Measurements from ENCODE around the gene CENPP.

The CENPP gene

DNA sequence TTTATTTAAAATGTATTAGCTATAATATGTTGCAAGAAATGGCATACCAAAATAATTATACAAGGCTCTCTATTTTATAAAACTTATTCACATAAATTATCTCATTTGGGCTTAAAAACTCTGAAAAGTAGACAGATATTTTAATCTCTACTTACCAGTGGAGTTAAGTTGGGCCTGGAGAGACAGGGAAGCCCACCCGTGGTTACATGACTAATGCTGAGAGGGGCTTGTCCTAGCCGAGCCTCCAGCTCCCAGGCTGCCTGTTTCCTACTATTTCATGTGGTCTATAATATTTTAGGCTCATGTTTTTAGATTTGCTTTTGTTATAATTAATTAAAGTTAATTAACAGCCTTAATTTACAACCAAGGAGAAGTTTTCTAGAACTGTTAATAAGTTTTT is 177.4 kb downstream of the CENPP start:
- in situ Hi-C loops (cut with MboI; ENCODE audit: low sequenced_read_pairs): no loop called here

DNA sequence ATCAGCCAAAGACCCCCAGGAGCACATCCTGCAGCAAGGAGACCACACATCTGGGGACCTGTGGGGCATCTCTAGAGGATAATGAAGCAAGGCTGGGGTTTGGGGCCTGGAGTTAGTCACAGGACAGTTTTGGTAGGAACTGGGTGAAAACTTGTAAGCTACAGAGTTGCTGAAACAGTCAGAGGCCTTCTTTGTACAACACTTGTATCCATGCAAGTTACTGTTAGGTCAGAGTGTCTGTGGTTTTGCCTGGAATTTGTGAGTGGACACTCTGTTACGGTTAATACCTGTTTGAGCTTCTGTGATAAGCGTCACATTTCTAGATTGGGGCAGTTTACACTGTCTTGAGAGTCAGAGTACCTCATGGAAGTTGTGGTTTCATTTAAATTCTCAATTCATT is 179.1 kb downstream of the CENPP start:
- in situ Hi-C loops (cut with MboI; ENCODE audit: low sequenced_read_pairs): no loop called here

DNA sequence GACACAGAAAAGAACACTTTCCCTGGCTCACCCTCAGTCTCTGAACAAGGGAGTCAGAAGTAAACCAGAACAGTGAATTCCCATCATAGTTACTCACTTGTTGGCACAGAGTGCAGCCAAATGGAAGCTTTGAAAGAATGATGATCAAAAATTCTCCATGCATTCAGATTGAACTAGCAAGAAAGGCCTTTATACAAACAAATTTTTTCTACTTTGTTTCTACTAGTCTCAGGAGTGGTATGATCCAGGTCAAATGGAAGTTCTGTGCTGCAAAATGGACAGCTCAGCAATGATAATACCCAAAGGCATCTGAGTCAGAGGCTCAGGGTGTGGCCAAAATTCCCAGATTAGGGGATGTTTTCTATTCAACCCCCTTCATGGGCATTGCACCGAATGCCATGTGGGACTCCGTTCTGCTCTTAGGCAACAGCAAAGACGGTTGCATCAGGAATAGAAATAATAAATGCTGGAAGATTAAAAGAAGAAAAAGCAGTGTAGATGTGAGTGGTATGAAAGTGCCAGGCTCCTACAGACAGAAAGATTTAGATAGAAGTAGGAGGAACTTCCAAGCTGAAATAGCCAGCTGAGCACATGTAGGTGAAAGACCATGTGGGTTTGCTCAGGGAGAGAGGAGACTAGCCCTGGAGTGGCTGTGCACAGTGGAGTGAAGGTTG is 180.6 kb downstream of the CENPP start:
- in situ Hi-C loops (cut with MboI; ENCODE audit: low sequenced_read_pairs): no loop called here

DNA sequence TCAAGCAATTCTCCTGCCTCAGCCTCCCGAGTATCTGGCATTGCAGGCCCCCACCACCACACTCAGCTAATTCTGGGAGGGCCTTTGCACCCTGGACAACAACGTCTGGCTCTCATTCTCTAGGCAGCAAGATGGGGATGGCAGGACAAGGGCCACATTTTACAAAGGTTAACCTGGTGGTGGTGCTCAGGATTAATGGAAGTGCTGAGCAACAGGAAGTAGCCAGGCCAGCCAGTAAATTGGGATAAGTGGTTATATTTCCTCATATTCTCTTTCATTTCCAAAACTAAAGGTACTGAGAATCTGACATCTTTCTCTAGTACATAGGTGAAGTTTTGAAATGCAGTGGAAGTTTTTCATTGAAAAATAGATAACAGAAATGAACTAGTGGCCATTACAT is 181.3 kb downstream of the CENPP start:
- in situ Hi-C loops (cut with MboI; ENCODE audit: low sequenced_read_pairs): no loop called here

DNA sequence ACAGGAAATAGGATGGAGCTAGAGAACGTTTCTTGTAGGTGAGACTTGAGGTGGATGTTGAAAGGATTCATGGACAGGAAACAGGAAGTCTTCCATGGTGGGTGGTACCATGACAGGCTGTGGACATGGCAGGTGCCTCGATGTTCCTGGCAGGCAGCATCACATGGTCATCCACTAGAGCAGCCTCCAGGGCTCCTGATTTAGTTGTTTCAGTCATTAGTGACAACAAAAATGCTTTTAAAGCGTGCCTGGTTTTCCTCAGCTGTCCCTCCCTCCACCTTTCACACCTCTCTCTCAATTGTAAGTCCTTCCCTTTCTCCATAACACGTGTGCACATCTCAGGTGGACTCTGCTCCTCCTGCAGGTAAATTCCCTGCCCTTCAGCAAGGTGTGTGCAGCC is 181.7 kb downstream of the CENPP start:
- in situ Hi-C loops (cut with MboI; ENCODE audit: low sequenced_read_pairs): no loop called here

DNA sequence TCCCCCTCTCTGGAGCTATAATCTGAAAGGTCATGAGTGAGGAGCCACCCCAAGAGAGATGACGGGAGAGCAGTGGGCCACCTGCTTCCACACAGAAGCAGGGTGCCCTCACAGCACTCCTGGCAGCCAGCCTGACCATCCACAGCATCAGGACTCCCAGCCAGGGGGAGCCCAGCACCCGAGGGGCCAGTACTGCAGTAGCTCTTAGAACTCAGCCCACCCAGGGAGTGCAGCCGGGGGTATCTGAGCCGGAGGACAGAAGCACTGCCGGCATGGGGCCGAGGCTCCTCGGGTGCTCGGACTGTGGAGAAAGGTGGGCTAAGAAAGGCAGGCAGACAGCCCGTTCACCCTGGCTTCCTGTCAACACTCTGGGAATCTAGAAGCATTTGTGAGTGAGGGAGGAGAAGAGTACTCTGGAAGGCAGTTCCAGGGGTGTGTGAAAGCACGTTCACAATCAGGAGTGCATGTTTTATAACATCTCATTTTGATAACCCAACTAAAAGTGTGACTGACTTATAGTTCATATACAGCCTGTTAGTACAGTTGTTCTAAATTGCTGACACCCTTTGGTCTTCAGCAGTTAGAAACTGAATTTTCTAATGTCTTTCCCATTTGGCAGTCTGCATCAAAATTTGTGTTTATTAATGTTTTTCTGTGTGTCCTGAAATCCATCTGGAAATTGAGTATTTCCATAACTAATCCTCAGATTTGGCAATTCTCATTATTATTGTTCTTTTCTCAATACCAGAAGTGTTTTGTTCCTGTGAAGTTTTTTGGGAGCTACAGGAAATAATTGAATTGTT is 182.5 kb downstream of the CENPP start:
- in situ Hi-C loops (cut with MboI; ENCODE audit: low sequenced_read_pairs): no loop called here

DNA sequence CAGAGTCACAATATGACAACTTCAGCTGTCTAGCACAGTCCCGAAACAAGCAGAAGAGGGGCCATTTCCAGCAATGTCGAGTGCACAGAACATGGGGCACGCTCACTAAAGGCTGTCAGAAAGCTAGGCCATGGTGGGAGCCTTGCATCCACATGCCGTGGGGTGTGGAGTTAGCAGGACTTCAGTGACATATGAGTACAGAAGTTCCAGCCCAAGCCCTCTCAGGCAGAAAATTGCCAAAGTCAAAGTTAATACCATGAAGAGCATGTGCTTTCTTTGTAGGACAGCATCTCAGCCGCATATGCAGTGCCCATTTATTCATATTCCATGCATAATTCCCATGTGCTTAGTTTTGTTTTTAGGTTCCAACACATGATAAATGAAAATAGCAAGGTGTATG is 183.3 kb downstream of the CENPP start:
- in situ Hi-C loops (cut with MboI; ENCODE audit: low sequenced_read_pairs): no loop called here

GRCh38 chr9:92510747-92511146 is 185.0 kb downstream of the CENPP start:
- in situ Hi-C loops (cut with MboI; ENCODE audit: low sequenced_read_pairs): no loop called here

- in situ Hi-C loops (cut with MboI; ENCODE audit: low sequenced_read_pairs): no loop called here
Observed at GRCh38 chr9:92512622-92513021, 186.9 kb downstream of the CENPP start.

- in situ Hi-C loops (cut with MboI; ENCODE audit: low sequenced_read_pairs): no loop called here
Observed at GRCh38 chr9:92513349-92513748, 187.6 kb downstream of the CENPP start.

GRCh38 chr9:92514635-92515034 is 188.9 kb downstream of the CENPP start:
- in situ Hi-C loops (cut with MboI; ENCODE audit: low sequenced_read_pairs): no loop called here

DNA sequence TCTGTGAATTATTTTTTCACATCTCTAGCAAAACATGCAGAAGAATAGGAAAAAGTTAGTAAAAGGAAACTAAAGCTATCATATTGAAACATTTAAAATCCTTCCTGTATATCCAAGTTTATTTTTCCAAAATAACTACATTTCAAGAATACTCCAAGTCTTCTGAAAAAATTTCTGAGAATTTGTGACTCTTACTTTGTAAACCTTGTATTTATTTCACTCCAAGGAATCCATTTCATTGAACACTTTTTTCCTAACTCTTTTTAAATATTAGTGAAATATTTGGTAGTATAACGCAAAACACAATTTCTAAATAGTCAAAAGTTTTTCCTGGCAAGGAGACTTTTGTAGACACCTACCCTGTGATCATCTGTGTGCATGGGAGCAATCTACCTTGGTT is 190.8 kb downstream of the CENPP start:
- in situ Hi-C loops (cut with MboI; ENCODE audit: low sequenced_read_pairs): no loop called here

GRCh38 chr9:92517046-92517445 is 191.3 kb downstream of the CENPP start:
- in situ Hi-C loops (cut with MboI; ENCODE audit: low sequenced_read_pairs): no loop called here

DNA sequence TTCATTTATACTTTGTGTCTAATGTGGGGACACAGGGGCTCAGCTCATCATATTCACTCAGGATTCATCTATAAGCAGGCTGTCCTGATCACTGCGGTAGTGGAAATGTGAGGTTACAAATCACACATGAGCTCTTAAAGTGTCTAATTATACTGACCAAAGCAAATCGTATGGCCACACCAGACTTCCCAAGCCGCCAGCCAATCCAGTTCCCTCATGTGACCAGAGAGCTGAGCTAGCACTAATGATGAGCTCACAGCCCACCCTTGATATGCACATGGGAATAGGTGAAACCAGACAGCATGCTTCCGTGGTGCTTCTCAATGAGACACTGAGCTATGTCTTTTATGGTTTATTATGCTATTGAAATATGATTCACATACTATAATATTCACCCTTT is 192.4 kb downstream of the CENPP start:
- in situ Hi-C loops (cut with MboI; ENCODE audit: low sequenced_read_pairs): no loop called here

DNA sequence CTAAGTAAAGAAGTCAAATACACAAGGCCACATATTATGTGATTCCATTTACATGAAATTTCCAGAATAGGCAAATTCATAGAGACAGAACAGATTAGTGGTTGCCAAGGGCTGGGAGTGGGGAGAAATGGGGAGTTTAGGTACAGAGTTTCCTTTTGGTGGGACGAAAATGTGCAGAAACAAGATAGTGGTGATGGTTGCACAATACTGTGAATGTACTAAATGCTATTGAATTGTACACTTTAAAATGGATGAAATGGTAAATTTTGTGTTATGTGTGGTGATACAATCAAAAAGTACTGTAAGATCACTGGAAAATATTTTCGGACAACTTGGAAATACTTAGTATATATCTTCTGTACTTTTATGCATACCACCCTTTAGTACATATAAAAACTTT is 195.1 kb downstream of the CENPP start:
- in situ Hi-C loops (cut with MboI; ENCODE audit: low sequenced_read_pairs): no loop called here

- in situ Hi-C loops (cut with MboI; ENCODE audit: low sequenced_read_pairs): no loop called here
Observed at GRCh38 chr9:92522983-92523970, 197.5 kb downstream of the CENPP start.

DNA sequence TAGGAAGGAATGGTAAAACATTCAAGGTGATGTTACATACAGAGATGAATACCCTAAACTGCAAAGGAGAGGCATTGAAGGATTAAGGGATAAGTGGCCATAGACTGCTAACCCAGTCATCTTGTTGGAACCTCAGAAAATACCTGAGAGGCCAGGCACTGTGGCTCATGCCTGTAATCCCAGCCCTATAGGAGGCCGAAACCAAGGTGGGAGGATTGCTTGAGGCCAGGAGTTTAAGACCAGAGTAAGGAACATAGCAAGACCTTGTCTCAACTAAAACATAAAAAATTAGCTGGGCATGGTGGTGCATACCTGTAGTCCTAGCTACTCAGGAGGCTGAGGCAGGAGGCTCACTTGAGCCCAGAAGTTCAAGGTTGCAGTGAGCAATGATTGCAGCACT is 199.1 kb downstream of the CENPP start:
- in situ Hi-C loops (cut with MboI; ENCODE audit: low sequenced_read_pairs): no loop called here

GRCh38 chr9:92525306-92525705 is 199.6 kb downstream of the CENPP start:
- in situ Hi-C loops (cut with MboI; ENCODE audit: low sequenced_read_pairs): no loop called here

GRCh38 chr9:92527291-92527828 is 201.6 kb downstream of the CENPP start:
- in situ Hi-C loops (cut with MboI; ENCODE audit: low sequenced_read_pairs): no loop called here

DNA sequence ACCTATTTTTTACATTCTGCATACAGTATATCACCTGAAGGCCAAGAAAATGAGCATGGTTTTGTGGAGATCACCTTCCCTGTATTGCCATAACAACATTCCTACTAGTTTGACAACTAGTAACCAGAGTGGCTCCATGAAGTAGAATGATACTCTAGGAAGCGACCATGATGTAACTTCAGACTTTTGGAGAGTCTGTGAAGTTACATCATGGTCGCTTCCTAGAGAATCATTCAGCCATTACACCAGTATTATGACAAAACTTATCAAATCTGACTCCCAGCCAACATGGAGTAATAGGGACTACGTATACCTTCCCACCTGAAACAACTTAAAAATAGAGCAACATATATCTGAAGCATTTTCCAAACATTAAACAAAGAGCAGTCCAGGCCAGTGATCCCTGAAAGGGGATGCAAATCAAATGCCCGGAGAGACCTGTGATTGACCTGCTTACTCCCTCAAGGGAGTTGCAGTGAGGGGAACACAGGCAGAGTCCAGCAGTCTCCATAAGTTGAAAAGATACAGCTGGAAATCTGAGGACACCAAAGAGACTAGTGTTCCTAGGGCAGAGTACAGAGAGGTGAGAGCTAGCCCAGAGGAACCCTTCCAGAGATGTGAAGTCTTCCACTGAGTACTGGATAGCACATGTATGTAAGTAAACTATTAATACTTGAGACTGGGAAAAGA is 202.2 kb downstream of the CENPP start:
- in situ Hi-C loops (cut with MboI; ENCODE audit: low sequenced_read_pairs): no loop called here

DNA sequence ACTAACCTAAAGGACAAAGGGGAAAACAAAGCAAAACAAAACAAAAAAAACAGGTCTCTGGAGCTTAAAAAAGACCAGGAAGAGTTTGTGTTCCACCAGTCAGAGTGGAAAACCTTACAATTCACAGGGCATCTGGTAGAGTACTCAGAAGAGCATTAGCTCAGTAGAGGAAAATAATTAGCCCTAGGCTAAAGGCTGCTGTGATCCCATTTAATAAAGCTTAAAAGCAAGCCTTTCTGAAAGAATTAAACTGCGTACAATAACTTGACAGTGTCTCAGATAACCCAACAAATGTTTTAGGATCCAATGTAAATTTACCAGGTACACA is 202.7 kb downstream of the CENPP start:
- in situ Hi-C loops (cut with MboI; ENCODE audit: low sequenced_read_pairs): no loop called here
